Thyroid gland (tissue), 4 donors: Measurements from ENCODE around the gene SNAPC4.

Experiments
- CTCF ChIP-seq, 6 experiments: fragments of 200-600 bp in 3 of 6; fragments of 450-650 bp in 3 of 6; sonication (generic) in 3 of 6; IDR thresholded peaks; one replicate each; pipeline ENCODE4 v1.5.1; 2016 to 2019; ENCODE audit warnings: antibody characterized with exemption in 6 of 6, mild to moderate bottlenecking in 2 of 6, inconsistent platforms in 1 of 6, moderate library complexity in 1 of 6
- POLR2A ChIP-seq, 2 donors: fragments of 450-650 bp; IDR thresholded peaks; one replicate each; pipeline ENCODE4 v1.6.1; 2017; ENCODE audit warnings: antibody characterized with exemption in 2 of 2, mild to moderate bottlenecking in 2 of 2, moderate library complexity in 1 of 2

DNA sequence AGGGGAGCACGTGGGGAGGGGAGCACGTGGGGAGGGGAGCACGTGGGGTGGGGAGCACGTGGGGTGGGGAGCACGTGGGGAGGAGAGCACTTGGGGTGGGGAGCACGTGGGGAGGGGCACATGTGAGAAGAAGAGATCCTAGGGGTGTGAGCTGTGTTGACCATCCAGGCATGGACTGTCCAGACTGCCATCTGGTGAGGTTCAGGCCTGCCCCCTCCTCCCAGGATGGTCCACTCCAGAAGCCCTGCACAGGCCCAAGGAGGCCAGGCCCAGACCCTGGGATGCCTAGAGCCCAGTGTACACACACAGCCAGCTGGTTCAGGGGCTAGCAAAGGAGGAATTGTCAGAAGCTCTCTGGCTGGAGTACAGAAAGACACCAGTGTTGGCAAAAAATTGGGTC lies 2.3 kb downstream of the SNAPC4 start:
- TF ChIP-seq POLR2A (IDR thresholded peaks at IDR 0.05) (no peak), CTCF (IDR thresholded peaks at IDR 0.05) (no peak)
